Activated effector memory CD4-positive, alpha-beta T cell treated with Interleukin-2 at 50 U/mL for 16 hours (primary cell): ENCODE results near the gene ADAMTSL2.

Source experiments
- DNase-seq: peaks from one replicate; pipeline ENCODE4 v3.0.0-alpha.2; 2020

ADAMTSL2 gene

DNA sequence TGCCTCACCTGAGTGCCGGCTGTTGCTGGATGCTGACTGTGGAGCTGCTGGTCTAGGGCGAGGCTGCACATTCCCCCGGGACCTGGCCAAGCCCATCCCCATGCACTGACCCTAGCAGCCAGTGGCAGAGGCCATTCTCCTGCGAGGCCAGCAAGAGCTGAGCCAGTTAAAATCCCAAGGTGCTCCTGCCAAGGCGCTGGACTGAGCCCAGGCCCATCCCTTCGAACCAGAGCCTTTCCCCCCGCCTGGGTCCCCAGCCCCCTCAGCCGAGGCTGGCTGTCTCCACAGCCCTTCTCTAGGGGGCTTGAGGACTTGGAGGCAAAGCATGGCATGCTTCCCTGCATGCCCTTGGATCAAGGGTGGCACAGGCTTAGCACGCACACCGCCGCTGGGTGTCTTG, 1.6 kb downstream of the ADAMTSL2 start:
- DNase-seq = no peak

DNA sequence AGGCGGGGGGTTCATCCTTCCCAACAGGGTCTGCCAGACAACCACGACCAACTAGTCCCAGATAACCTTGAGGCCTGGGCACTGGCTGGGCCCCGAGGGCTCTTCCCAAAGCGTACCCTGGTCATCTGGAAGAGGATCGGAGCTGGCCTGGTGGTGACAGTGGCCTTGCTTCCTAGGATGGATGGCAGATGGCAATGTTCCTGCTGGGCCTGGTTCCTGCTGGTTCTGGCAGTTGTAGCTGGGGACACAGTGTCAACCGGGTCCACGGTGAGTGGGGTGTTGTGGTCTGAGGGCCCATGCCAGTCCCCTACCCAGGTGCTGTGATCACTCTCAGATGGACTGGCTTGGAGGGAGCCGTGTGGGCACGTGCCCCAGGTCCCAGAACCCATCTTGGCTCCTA, 2.0 kb downstream of the ADAMTSL2 start:
- no peak for DNase-seq

DNA sequence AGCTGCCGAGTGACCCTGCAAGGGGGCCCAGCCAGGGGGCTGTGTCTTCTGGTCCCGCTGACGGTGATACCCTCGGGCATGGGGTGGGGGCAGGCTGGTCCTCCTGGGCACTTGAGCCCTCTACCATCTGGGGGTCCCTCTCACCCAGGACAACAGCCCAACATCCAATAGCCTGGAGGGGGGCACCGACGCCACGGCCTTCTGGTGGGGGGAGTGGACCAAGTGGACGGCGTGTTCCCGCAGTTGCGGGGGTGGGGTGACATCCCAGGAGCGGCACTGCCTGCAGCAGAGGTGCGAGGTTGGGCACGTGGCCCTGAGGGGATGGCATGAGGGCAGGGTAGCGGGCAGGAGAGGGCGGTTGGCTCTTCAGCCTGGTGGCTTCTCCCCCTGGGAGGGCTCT, 2.8 kb downstream of the ADAMTSL2 start:
- DNase-seq = no peak

DNA sequence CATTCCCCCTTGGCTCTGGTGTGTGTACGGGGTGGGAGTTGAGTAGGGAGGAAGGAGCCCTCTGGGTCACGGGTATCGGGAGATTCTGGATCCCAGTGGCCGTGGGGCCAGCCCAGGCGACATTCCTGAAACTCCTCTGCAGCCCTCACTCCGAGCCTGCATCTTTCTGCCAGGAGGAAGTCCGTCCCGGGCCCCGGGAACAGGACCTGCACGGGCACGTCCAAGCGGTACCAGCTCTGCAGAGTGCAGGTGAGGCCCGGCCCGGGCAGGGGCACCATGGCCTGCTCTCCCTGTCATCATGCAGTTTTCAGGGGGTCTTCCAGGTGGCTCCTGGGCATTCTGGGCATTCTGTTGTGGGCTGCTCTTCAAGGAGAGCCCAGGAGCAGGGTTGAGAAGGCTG, 3.7 kb downstream of the ADAMTSL2 start:
- no peak for DNase-seq

DNA sequence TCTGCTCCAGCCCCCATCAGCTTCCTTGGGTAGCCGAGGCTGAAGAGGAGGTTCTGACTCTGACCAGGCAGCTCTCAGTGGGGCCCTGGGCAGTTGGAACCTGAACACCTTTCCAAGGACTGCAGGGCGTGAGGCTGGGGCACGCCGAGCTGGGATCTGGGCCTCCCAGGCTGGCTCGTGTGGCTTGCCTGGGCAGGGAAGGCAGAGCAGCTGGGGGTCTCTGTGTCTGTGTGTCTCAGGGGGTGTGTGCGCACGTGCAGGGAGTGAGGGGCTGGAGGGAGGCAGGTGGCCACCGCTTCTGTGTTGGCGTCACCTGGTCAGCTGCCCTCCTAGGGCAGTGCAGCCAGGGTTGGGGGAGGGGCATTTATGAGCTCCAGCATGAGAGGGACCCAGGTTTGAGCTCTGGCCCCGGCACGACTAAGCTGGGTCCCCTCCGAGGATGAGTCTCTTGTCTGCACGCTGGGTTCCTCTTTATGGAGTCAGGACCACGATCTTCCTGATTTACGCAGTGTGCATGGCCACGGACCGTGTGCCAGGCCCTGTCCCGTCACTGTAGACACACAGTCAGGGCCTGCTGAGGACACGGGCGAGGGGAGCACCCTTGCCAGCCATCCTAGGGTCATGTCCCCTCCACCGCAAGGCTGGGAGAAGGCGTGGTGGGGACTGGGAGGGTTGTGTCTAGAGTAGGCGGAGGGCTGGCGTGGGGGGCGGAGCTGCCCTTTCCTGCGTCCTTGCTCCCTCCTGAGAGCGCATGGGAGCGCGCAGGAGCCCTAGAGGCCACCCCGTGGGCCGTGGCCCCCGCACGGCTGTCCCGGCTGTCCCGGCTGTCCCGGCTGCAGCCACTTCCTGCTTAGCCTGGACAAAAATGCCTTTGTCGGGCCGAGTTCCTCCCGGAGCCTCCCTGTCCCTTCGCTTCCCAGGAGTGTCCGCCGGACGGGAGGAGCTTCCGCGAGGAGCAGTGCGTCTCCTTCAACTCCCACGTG, 4.6 kb downstream of the ADAMTSL2 start:
- no peak for DNase-seq

DNA sequence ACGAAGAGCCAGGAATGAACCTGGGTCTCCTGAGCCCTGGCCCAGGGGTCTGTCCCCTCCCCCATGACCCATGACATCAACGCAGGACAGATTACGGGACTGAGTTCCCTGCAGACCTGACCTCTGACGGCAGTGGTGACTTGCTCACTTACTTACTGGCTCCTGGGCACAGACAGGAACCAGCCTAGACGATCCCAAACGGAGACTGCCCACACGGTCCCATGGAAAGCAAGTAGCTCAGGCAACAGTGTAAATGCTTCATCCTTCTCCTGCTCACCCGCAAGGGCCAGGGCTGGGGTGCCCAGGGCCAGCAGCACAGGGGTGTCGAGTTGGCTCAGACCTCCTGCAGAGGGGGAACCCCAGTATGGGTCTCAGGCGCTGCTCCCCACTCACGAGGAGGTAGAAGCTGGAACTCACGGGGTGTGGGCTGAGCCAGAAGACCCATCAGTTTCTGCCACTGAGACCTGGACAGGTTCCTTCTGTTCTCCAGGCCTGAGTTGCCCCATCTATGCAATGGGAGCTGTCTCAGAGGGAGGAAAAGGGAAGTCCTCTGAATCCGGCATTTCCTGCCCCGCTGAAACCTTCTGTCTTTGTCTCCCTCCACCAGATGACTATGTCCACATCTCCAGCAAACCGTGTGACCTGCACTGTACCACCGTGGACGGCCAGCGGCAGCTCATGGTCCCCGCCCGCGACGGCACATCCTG, 5.6 kb downstream of the ADAMTSL2 start:
- DNase-seq = no peak

DNA sequence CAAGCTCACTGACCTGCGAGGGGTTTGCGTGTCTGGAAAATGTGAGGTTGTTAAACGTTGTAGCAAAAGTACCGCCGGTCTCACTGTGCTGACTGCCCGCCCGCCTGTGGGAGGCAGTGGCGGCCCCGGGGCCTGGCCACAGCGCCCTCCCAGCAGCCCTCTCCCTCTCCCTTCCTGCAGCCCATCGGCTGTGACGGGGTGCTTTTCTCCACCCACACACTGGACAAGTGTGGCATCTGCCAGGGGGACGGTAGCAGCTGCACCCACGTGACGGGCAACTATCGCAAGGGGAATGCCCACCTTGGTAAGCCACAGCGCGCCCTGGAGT, 6.2 kb downstream of the ADAMTSL2 start:
- DNase-seq = no peak

DNA sequence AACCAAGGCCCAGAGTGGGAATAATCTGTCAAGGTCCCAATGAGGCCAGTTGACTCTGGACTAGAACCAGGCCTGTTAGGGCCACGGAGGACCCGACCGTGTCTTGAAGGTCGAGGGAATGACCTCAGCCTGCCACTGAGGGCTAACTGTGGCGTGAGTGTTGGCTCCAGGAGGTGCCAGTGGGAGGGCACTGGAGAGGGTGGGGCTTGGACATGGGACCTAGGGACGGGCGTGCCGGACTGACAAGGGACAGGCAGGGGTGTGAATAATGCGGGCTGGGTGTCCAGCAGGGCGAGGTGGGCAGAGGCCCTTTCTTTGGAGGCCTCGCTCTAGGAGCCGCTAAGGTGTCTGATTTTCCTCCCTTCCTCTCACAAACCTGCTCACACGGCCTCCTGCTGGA, 7.5 kb downstream of the ADAMTSL2 start:
- DNase-seq = no peak

DNA sequence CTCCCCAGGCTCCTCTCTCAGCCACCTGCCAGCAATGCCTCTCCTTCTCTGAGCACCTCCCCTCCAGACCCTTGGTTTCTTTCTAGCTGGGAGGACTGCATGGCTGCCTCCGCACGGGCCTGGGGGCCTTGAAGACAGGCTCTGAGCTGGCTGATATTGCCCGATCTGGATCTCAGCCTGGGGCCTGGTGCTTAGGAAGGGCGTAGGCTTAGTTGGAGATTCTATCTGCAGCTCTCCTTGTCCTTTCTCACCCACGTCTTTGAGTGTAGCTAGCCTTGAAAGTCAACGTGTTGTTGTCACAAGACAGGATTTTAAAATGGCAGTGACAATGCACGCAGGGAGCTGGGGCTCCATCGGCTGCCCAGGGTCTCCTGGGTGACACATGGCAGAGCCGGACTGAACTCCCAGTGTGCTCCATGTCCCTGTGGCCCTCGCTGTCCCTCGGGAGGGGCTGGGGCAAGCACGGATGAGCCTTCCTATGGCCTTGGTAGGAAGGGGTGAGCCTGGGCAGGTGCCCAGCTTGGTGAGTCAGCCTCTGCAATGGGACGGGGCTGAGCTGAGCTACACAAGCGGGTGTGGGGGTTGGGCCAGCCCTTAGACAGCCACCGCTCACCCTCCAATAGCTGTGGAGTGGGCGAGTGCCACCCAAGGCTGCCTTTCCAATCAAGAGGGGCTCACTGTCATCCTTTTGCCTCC, 9.4 kb downstream of the ADAMTSL2 start:
- no peak for DNase-seq

DNA sequence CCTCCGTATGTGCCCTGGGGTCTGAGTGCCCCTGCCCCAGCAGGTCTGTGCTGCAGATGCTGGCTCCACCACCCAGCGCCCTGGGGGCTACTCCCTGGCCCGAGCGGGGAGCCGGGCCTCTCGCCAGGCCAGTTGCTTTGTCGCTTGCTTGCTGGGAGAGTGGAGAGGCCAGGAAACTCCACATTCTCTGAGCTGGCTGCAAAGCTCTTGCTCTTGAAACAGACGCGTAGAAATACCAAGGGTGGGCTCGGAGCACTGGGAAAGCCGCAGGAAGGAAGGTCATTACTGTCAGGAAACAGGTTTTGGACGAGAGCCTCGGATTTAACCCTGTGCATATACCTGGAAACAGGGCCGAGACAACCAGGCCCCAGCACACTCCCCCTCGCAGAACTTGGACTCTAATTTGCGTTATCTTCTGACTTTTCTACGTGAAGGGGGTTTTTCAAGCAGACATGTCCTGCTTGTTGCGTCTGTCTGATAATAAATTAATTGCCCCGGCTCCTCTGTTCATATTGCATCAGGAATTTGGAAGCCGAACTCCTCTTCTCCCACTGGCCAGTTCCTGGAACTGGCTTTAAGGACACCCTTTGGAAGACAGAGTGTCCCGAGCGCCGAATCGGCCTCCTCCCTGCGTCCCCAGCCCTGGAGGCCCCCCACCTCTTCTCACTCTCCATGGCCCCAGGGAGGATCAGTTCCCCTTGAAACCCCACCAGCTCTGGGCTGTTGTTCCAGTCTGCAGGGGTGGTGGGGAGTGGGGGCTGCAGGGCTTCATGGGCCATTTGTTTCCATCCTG, 11.2 kb downstream of the ADAMTSL2 start:
- no peak for DNase-seq

DNA sequence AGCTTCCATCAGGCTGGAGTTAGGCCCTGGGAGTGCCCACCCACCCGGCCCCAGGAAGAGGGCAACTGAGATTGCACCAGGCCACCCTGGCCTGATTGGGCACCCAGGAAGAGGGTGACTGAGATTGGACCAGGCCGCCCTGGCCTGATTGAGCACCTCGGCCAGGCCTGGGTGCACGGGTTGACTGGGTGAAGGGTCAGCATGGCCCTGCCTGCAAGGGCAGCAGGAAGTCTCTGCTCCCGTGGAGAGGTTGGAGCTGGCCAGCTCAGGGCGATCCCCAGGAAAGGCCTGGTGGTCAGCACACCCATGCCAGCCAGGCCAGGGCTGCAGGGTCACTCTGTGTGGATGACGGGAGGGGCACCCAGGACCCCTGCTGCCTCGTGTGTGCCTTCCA, 11.8 kb downstream of the ADAMTSL2 start:
- no peak for DNase-seq

DNA sequence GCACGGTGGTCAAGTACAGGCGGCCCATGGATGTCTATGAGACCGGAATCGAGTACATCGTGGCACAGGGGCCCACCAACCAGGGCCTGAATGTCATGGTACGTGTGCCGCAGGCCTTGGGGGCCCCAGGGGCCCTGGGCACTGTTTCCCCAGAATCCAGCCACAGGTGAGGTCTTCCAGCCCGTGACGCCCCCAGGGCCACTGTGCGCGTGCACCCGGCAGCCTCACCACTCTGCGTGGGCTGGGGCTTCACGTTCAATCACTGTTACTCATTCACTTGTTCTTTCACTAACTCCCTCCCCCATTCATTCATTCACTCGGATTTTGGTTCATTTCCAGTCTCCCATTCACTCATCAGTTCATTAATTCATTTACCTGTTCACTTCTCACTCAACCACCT, 12.6 kb downstream of the ADAMTSL2 start:
- no peak for DNase-seq

DNA sequence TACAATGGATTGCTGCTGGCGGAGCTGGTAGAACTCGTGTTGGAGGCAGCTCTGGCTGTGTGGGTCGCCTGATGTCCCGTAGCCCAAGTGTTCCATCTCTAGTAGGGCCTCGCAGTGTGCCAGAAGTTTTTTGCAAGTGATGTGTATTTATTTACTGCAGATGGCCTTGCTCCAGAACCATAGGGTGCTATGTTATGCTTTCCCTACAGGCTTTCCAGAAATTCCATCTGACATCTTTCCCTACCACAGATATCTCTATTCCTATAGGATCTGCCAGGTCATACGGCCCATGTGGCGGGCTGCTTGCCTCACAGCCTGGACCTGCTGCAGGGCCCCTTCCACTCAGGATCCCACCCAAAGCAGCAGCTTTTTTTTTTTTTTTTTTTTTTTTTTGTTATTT, 16.9 kb downstream of the ADAMTSL2 start:
- no peak for DNase-seq

DNA sequence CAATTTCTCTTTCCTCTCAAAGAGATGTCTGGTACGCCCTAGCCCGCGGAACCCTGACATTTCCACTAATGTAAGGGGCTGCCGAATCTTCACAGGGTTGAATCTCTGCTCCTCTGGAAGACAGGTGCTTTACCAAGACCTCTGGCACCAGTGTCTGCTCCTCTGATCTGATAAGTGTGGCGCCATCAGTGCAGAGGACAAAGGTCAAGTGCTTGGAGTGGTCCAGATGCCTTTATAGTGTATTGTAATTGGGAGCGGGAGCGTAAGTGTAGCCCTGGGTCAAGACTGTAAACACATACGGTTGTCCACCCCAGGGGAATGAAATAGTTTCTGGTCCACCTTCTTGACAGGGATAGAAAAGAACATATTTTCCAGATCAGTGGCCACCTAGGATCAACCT, 17.7 kb downstream of the ADAMTSL2 start:
- DNase-seq = no peak

DNA sequence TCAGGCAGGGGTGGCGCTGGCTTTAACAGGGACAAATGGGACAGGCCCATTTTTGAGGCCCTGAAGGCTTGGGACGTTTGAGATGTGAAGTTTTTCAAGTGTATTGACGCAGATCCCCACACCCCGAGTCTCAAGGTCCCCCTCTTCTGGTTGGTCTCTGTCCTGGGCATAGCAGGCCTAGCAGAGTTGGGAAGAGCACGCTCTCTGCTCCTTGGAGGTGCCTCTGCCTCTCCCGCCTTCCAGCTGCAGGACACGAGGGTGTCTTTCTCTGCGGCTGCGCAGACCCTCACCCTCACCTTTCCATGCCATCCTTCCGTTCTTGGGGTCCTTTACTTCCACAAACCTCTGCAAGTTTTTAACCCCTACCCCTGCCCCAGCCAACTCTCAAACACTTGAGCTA, 18.6 kb downstream of the ADAMTSL2 start:
- DNase-seq = no peak

DNA sequence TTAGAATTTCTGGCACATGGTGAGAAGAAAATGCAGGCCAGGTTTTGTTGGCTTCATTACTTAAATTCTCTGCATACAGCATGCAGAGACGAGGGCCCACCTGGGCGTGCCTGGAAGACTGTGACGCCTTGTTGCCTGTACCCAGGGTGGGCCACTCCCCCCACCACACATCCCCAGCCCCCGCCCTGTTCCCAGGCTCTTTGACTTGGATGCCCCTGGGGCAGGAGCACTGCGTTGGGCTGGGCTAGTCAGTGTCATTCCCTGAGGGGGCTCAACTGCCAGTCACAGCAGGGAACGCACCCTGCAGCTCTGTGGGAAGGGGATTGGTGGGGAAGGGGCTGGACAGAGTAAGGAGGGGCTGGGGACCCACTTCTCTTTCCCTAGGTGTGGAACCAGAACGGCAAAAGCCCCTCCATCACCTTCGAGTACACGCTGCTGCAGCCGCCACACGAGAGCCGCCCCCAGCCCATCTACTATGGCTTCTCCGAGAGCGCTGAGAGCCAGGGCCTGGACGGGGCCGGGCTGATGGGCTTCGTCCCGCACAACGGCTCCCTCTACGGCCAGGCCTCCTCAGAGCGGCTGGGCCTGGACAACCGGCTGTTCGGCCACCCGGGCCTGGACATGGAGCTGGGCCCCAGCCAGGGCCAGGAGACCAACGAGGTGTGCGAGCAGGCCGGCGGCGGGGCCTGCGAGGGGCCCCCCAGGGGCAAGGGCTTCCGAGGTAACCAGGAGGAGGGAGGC, 19.6 kb downstream of the ADAMTSL2 start:
- no peak for DNase-seq

DNA sequence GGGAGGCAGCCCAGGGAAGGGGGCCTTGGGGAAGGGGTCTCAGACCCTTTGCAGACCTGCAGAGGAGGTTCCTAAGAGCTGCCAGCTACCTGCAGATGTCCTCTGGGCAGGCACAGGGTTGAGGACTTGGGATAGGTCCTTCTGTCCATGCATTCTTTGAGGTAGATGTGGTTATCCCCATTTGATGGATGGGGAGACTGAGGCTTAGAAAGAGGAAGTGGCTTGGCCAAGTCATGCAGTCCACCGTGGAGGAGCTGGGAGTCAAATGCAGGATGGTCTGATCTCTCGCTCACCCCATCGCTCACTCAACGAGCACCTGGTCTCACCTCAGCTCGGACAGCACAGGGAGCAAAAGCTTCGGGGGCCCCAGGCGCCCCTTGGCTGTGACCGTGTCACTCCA, 20.2 kb downstream of the ADAMTSL2 start:
- DNase-seq = no peak

DNA sequence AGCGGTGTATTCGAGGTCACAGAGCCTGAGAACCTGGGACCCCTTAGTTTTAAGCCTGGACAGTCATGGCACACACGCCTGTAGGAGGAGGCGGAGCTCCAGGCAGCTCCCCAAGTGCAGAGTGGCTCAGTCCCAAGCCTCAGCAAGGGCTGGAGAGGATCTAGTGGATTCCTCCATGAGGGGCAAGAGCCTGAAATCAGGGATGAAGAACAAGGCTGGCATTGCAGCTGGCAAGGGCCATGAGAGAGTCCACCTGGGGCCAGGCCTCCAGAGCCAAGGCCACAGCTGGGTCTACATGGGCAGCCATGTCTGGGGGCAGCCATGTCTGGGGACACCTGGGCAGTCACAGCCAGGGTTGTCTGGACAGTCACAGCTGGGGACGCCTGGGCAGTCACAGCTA, 21.9 kb downstream of the ADAMTSL2 start:
- no peak for DNase-seq

DNA sequence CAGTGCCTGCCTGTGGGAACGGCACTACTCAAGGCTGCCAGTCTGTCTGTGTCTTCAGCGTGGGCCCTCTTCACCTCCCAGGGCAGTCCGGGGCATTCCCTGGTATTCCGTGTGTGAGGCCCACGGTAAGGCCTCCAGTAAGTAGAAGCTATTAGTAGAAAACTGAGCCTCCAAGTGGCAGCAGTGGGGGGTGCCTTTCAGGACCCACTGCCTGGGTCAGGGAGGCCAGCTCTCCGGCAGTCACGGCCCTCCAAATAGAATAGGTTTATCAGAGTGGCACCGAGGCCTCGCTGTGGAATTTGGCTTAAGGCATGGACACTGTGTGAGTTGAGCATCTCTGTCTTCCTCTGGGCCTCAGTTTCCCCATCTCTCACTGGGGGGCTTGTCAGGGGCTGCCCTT, 23.1 kb downstream of the ADAMTSL2 start:
- no peak for DNase-seq

DNA sequence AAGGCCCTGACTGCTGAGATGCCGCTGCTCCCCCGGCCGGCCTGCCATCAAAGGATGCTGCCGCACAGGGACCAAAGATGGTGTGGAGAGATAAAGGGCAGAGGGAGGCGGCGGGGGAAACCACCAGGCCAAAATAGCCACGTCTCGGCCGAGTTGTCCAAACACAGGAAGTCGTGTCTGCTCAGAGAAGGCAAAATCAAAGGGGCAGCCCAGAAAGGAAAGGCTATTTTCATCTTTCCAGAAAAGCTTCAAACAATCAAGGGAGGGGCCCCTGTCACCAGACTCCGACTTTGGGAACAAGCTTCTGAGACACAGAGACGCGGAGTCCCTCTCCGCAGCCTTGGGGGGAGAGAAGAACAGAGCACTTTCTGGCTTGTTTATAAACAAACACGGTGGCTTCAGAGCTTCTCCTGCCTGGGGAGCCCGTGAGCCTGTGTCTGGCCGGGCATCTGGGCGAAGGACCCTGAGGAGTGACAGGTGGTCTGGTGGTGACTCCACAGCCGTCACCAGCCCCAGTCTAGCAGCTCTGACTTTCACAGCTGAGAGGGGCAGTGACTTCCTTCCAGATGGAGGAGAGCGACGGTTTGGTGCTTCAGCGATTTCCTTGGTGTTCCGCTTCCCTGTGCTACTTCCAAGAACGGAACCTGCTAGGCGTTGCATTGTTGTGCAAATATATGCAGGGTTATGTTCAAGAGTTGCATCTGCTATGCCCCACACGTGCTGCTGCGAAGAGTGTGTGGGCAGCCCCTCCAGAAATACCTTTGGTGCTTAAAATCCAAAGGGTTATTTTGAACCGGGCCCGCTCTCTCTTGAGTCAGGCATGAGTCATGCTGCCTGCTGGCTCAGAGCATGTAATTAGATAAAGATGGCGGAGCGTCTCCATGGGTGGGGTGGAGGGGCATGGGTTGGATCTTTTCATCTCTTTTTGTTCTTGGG, 24.0 kb downstream of the ADAMTSL2 start:
- DNase-seq = no peak

DNA sequence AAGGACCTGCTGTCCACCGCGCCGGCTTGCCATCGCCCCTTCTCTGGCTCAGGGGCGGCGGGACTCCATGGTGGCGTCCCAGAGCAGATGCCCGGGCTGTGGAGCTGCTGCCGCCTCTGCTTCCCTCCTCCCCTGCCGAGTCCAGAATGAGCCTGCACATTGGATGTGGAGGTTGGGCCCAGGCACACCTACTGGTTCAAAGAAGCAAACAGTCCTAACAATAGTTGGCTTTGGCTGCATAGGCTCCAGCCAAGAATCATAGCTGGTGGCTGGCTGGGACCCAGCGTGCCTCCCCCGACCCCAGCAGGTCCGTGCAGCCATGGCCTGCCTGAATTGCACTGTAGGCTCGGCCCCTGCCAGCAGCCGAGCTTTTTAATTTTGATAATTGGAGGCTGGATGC, 25.8 kb downstream of the ADAMTSL2 start:
- no peak for DNase-seq
